Urinary bladder (tissue), 4 donors: ENCODE data around the gene LCMT2. TPM values are rescaled to one million over a fixed set of nuclear protein-coding genes. Genes with fewer than 3 reads are reported as not detected.

Experiments used
- DNase-seq: peaks from one replicate; pipeline ENCODE4 v3.0.0-alpha.2; 2015; ENCODE audit errors: extremely low spot score
- H3K27ac ChIP-seq: one replicate; pipeline ENCODE4 v1.5.1; 2013; ENCODE audit warnings: low read depth, mild to moderate bottlenecking, moderate library complexity
- H3K36me3 ChIP-seq: one replicate; pipeline ENCODE4 v1.6.1; 2013; ENCODE audit warnings: mild to moderate bottlenecking, moderate library complexity; ENCODE audit not compliant: insufficient read depth
- H3K4me1 ChIP-seq: one replicate; pipeline ENCODE4 v1.6.1; 2013; ENCODE audit warnings: mild to moderate bottlenecking, moderate library complexity; ENCODE audit not compliant: insufficient read depth
- H3K4me3 ChIP-seq: one replicate; pipeline ENCODE4 v1.5.1; 2013; ENCODE audit warnings: low read depth, low read length
- WGBS: extraction: QIAGEN DNeasy Blood & Tissue Kit; methylation state at CpG from one replicate; pipeline ENCODE4 v1.1.7; 2013; 5-methylcytosine and 5-hydroxymethylcytosine counted together
- polyA plus RNA-seq: library from polyadenylated mRNA; stranded (reverse); fragments of 200-250 nt; gene quantifications from one replicate; pipeline ENCODE4 v1.2.3, GENCODE V29; 2013
- total RNA-seq: library from RNA; depleted of rRNA; stranded (reverse); fragments of >200 nt; gene quantifications from one replicate; pipeline ENCODE4 v1.2.3, GENCODE V29; 2014
- donor health status: healthy with polysubstance abuse.
- donor health status: healthy.

LCMT2 gene
- total and polyA plus RNA-seq, 2 donors, result 5.5 to 8.0 TPM

GRCh38 chr15:43275740-43276562 is 54.4 kb downstream of the LCMT2 start:
- no peak for DNase-seq

GRCh38 chr15:43274136-43274535 is 56.2 kb downstream of the LCMT2 start:
- H3K27ac ChIP-seq, result no peak overlapping the region
- WGBS, result 60% methylated on average over 9 of the region's 9 CpGs

More at GRCh38 chr15:43275740-43276562, 54.4 kb downstream of the LCMT2 start:
- H3K27ac ChIP-seq, result no peak overlapping the region
- H3K36me3 ChIP-seq, result no peaks in the 10 kb centered on the region
- no peaks in the 10 kb centered on the region for H3K4me1 ChIP-seq
- no peak overlapping the region for H3K4me3 ChIP-seq
- WGBS, result 61% methylated on average over 15 of the region's 15 CpGs

More at GRCh38 chr15:43274136-43274535, 56.2 kb downstream of the LCMT2 start:
- DNase-seq, result no peak
- Histone ChIP-seq H3K4me1 (no peaks in the 10 kb centered on the region), H3K4me3 (no peak overlapping the region), H3K36me3 (no peaks in the 10 kb centered on the region)

Other genes with a start within 250 kb of the LCMT2 start
- 80.7 TPM for gene UBR1, start 224.5 kb downstream of the LCMT2 start, total RNA-seq
- gene UBR1, start 224.5 kb downstream of the LCMT2 start, polyA plus RNA-seq, result 13.3 TPM
- gene TMEM62, start 197.0 kb downstream of the LCMT2 start, total RNA-seq, result 22.6 TPM
- 12.7 TPM for gene TMEM62, start 197.0 kb downstream of the LCMT2 start, polyA plus RNA-seq
- 44.9 TPM for gene CCNDBP1, start 145.2 kb downstream of the LCMT2 start, total RNA-seq
- 62.6 TPM for gene CCNDBP1, start 145.2 kb downstream of the LCMT2 start, polyA plus RNA-seq
- gene EPB42, start 109.6 kb downstream of the LCMT2 start, total RNA-seq, result 1.8 TPM
- not detected for gene EPB42, start 109.6 kb downstream of the LCMT2 start, polyA plus RNA-seq
- gene TGM5, start 63.6 kb downstream of the LCMT2 start, total RNA-seq, result 0.26 TPM
- gene TGM5, start 63.6 kb downstream of the LCMT2 start, polyA plus RNA-seq, result 0.16 TPM
- not detected for gene TGM7, start 28.3 kb downstream of the LCMT2 start, total RNA-seq
- gene TGM7, start 28.3 kb downstream of the LCMT2 start, polyA plus RNA-seq, result not detected
- gene ZSCAN29, start 40.5 kb upstream of the LCMT2 start, total RNA-seq, result 24.4 TPM
- 11.9 TPM for gene ZSCAN29, start 40.5 kb upstream of the LCMT2 start, polyA plus RNA-seq
- gene TUBGCP4, start 40.5 kb upstream of the LCMT2 start, total RNA-seq, result 14.3 TPM
- 9.7 TPM for gene TUBGCP4, start 40.5 kb upstream of the LCMT2 start, polyA plus RNA-seq
- 106 TPM for gene TP53BP1, start 162.6 kb upstream of the LCMT2 start, total RNA-seq
- 16.7 TPM for gene TP53BP1, start 162.6 kb upstream of the LCMT2 start, polyA plus RNA-seq
- 14.3 TPM for gene MAP1A, start 187.0 kb upstream of the LCMT2 start, total RNA-seq
- gene MAP1A, start 187.0 kb upstream of the LCMT2 start, polyA plus RNA-seq, result 27.3 TPM